Panc1 (cell line): ENCODE measurements around the gene DPYD.

Source experiments
- CTCF ChIP-seq: fragments of 450-650 bp; IDR thresholded peaks from 2 replicates; pipeline ENCODE4 v1.5.1; 2017; ENCODE audit warnings: mild to moderate bottlenecking
- POLR2AphosphoS5 ChIP-seq: IDR thresholded peaks from 2 replicates; pipeline ENCODE4 v1.6.1; 2012; ENCODE audit warnings: mild to moderate bottlenecking, low read depth, low read length, moderate library complexity
- REST ChIP-seq, 2 experiments: IDR thresholded peaks; 2 replicates each; pipeline ENCODE4 v1.6.1; 2011 to 2012; ENCODE audit warnings: low read depth in 2 of 2, control low read depth in 1 of 2, low read length in 1 of 2, mild to moderate bottlenecking in 1 of 2, moderate library complexity in 1 of 2; ENCODE audit not compliant: insufficient read depth in 1 of 2
- SIN3A ChIP-seq: IDR thresholded peaks from 2 replicates; pipeline ENCODE4 v1.6.1; 2012; ENCODE audit warnings: low read depth, mild to moderate bottlenecking, low read length, moderate library complexity, borderline replicate concordance; ENCODE audit not compliant: insufficient read depth
- TCF7L2 ChIP-seq: IDR thresholded peaks from 2 replicates; pipeline ENCODE4 v1.6.1; 2011; ENCODE audit warnings: mild to moderate bottlenecking, low read depth, low read length, inconsistent platforms

- no peak for TF ChIP-seq CTCF
- no peak for TF ChIP-seq REST (IDR thresholded peaks at IDR 0.05; ENCODE audit: insufficient read depth in 1 of 2, low read depth in 2 of 2, low read length in 1 of 2)
- TF ChIP-seq TCF7L2: no peak
- no peak for TF ChIP-seq SIN3A
- no peak for TF ChIP-seq POLR2AphosphoS5
Measured at GRCh38 chr1:97728436-97728835, 192.4 kb downstream of the DPYD start.
